ENCODE results near the gene IFNA10.
A peak's percentile ranks its signal among the peaks of the same experiment; 100 is the strongest.
"Not testable (repeated sequence)": the region's sequence is repeated elsewhere in the genome, so short reads cannot be mapped to it uniquely, and the experiment has no call there.

Gene IFNA10

GRCh38 chr9:21207043-21207442 is at the start of gene IFNA10:
TSS of gene IFNA10 (minus strand) at chr9:21207143. CDS start at chr9:21207097, 46 bp downstream.
- not testable (repeated sequence) for DNase-seq

GRCh38 chr9:21255538-21256212 is 48.7 kb upstream of the IFNA10 start:
- DNase-seq, result peak; percentile 72

DNA sequence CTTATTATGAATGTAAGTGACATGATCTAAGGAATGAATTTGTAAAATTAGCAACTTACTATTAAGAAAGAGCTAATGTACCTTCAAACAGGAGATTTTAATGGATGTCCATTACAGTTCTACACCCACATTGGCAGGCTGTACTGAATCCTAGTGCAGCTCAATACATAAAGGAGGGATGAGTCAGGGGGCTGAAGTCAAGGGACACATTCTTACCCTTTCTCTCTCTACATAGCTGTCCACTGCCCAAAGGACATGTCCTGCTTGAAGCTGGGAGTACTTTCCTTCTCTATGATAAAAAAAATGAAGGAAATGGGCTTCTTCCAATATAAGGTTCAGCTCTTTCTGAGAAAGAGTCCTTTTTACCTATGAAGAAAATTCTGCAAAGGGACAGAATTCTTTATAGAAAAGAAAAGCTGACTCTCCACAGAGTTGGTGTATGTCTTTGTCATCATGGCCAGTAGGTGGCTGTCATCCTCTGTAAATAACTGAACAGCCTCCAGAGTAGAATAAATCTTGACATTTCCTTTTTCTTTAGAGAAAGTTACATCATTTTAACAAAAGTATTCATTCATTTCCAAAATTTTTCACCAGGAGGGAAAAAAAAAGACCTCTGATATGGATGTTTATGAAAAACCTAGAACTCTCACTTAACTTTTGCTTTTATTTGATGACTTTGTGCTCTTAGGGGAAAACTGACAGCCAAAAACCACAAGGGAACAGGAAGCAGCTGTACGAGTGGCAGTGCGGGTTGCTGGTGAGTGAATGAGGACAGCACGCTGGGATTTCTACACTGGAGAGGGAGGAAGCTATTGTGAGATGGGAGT is 46.0 kb upstream of the IFNA10 start:
- DNase-seq, result no peak

DNA sequence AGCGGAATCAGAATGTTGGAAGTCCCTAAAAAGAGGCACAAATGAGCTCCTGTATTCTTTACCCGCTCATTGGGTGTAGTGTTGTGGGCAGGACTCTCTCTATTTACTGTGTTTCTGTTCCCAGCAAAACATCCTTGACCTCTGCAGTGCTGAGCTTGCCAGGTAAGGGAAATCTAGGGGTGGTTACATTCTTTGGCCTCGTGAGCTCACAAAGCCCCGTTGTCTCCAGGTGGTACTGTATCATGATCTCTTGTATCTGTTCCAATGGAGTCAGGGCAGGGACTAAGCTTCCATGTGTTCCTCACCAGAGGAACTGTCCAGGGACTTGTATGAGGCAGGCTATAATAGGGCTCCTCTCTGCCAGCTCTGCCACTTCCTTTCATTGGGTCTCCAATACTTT is 44.7 kb upstream of the IFNA10 start:
- DNase-seq, result no peak

- DNase-seq, result no peak
Observed at GRCh38 chr9:21251190-21251589, 44.2 kb upstream of the IFNA10 start.

GRCh38 chr9:21244836-21245235 is 37.9 kb upstream of the IFNA10 start:
- DNase-seq, result no peak

- DNase-seq, result no peak
Observed at GRCh38 chr9:21239911-21240310, 33.0 kb upstream of the IFNA10 start, which contains the start of gene IFNA14. TSS of gene IFNA14 (minus strand) at chr9:21240005. CDS start at chr9:21239935, 70 bp downstream.

DNA sequence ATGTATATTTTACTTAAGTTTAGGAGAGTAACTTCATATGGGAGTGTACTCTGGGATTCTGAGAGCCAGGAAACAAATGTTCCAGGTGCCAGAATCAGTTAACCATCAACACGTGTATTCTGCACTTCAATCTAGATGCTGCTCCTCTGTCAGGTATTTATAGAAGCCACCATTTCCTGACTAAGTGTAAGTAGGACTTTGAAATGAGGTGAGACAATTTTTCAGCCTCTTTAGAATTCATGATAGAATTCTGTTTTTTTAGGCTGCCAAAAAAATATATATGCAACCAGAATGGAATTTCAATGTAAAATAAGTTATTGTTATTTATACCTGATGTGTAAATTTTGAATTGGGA is 29.4 kb upstream of the IFNA10 start:
- not testable (repeated sequence) for DNase-seq

DNA sequence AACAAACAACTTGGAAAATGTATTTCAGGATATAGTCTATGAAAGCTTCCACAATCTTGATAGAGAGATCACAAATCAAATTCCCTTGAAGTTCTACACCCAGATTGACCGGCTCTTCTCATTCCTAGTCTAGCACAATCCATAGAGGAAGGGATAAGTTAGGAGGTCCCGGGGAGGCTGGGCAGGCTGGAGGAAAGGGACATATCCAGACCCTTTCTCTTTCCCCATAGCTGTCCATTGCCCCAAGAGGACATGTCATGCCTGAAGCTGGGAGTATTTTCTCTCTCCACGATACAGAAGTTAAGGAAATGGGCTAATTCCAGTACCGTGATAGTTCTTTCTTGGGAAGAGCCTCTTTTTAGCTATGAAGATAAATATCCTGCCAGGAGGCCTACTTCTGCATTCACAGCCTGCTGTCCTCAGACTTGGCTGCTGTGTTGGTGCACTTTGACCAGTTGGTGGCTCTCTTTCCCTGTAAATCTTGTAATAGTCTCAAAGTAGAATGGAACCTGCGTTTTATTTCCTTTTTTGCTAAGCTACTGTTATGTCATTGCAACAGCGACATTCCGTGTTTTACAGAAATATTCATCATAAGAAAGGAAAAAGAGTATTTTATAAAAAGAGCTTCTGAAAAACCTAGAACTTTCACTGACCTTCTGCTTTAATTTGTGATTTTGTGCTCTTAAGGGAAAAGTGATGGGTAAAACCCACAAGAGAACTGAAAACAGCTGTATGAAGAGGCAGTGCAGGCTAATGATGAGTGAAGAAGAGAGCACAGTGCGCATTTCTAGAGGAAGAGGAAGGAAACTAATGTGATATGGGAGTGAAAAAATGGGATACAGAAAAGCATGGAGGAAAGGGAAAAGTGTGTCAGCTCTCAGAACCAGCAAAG is 28.8 kb upstream of the IFNA10 start:
- DNase-seq, result peak; percentile 2

DNA sequence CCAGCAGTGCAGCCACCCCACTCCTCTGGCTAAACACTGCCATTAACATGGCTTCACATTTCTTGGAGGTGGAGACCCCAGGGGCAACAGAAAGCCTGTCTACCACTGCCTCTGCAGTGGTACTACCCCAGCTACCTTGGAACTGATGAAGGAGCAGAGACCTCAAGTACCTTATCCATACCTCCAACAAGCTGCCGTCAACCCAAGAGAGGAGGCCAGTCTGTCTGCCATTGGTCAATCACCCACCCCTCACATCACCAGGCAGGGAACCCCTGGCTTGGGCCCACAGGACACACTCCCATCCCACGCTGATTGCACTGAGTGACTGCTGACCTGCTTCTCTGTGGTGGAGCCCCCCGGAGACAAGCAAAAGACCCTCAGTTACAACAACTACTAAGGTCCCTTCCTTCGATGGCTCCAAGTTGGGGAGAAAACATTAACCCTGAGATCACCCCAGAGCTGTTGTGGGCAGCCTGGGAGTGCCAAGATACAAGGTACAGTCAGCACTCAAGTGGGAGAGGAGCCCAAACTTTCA is 27.3 kb upstream of the IFNA10 start:
- no peak for DNase-seq

- DNase-seq, result no peak
Observed at GRCh38 chr9:21233258-21233657, 26.3 kb upstream of the IFNA10 start.

DNA sequence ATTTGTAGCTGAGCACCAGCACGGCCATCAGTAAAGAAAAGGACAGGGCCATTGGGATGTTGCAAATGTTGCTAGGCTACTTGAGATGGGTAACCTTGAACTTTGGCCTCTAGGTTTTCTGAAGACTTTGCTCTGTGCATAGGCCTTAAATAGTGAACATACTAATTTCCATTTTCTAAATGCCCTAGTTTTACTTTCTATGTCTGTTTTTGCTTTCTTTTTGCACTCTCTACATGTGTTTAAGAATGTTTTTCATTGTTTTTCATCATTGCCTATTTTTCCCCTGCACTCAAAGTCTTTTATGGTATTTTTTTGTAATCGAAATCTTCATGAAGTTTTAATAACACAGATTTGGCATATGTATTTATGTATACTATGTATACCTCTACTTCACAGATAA is 21.2 kb upstream of the IFNA10 start, which contains the start of gene IFNA17:
IFNA17 (minus strand) TSS at position 101 of the 400 bp plus-strand sequence; CDS start at position 52, 49 bp downstream.
- DNase-seq, result no peak

- not testable (repeated sequence) for DNase-seq
Observed at GRCh38 chr9:21217211-21217610, 10.3 kb upstream of the IFNA10 start, which contains the start of gene IFNA16. TSS of gene IFNA16 (minus strand) at chr9:21217311. CDS start at chr9:21217305, 6 bp downstream.

DNA sequence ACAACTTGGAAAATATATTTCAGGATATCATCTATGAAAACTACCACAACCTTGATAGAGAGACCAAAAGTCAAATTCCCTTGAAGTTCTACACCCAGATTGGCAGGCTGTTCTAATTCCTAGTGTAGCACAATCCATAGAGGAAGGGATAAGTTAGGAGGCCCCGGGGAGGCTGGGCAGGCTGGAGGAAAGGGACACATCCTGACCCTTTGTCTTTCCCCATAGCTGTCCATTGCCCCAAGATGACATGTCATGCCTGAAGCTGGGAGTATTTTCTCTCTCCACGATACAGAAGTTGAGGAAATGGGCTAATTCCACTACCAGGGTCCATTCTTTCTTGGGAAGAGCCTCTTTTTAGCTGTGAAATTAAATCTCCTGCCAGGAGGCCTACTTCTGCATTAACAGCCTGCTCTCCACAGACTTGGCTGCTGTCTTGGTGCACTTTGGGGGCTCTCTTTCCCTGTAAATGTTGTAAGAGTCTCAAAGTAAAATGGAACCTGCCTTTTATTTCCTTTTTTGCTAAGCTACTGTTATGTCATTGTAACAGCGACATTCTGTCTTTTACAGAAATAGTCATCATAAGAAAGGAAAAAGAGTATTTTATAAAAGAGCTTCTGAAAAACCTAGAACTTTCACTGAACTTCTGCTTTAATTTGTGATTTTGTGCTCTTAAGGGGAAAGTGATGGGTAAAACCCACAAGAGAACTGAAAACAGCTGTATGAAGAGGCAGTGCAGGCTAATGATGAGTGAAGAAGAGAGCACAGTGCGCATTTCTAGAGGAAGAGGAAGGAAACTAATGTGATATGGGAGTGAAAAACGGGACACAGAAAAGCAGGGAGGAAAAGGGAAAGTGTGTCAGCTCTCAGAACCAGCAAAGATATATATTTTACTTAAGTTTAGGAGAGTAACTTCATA is 6.7 kb upstream of the IFNA10 start:
- DNase-seq, result not testable (repeated sequence)

DNA sequence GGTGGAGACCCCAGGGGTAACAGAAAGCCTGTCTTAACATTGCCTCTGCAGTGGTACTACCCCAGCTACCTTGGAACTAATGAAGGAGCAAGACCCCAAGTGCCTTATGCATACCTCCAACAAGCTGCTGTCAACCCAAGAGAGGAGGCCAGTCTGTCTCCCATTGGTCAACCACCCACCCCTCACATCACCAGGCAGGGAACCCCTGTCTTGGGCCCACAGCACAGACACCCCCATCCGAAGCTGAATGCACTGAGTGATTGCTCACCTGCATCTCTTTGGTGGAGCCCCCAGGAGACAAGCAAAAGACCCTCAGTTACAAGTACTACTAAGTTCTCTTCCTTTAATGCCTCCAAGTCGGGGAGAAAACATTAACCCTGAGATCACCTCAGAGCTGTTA is 5.2 kb upstream of the IFNA10 start:
- not testable (repeated sequence) for DNase-seq

GRCh38 chr9:21210782-21211181 is 3.8 kb upstream of the IFNA10 start:
- not testable (repeated sequence) for DNase-seq

DNA sequence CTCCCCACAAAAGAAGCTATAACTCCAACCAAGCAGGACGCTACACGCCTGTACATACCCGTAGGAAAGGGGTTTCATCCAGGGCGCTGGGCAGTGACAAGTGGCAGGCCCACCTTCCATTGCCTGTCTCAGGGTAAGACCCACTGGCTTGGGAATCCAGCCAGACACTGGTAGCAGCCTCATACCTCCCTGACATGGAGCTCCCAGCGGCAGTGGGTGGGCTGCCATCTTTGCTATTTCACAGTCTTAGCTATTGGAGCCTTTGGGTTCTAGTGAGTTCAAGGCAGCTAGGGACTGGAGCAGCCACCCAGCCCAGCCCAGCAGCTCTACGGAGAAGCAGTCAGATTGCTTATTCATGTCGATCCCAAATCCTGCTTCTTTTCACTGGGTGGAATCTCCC is 3.4 kb upstream of the IFNA10 start:
- no peak for DNase-seq

DNA sequence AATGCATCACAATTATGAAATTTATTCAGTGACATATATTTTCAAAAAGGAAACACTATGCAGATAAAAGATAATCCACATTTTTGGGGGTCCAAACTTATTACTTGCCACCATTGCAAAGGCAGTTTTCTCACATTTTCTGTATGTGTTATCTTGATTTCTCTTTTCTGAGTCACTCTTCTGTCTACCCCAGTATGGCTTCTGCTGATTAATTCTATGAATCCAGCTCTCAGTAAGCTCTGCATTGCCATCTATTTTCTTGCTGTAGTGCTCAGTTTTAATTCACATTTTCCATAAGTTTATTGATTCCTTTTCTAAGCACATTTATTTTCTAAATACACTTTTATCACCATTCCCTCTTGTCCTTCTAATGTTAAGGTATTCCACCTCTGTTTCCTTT is 1.7 kb downstream of the IFNA10 start:
- DNase-seq, result no peak

GRCh38 chr9:21202105-21202504 is 4.8 kb downstream of the IFNA10 start, which contains the start of gene IFNA7:
TSS of gene IFNA7 (minus strand) at chr9:21202205. CDS start at chr9:21202165, 40 bp downstream.
- DNase-seq, result not testable (repeated sequence)

DNA sequence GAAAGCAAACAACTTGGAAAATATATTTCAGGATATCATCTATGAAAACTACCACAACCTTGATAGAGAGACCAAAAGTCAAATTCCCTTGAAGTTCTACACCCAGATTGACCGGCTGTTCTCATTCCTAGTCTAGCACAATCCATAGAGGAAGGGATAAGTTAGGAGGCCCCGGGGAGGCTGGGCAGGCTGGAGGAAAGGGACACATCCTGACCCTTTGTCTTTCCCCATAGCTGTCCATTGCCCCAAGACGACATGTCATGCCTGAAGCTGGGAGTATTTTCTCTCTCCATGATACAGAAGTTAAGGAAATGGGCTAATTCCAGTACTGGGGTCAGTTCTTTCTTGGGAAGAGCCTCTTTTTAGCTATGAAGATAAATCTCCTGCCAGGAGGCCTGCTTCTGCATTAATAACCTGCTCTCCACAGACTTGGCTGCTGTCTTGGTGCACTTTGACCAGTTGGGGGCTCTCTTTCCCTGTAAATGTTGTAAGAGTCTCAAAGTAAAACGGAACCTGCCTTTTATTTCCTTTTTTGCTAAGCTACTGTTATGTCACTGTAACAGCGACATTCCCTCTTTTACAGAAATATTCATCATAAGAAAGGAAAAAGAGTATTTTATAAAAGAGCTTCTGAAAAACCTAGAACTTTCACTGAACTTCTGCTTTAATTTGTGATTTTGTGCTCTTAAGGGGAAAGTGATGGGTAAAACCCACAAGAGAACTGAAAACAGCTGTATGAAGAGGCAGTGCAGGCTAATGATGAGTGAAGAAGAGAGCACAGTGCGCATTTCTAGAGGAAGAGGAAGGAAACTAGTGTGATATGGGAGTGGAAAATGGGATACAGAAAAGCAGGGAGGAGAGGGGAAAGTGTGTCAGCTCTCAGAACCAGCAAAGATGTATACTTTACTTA is 11.8 kb downstream of the IFNA10 start:
- DNase-seq, result not testable (repeated sequence)
